DMS53 treated with DMSO at 0.1 percent for 48 hours (cell line): ENCODE results near the gene MOB2.

Experiments
- DNase-seq: peaks from one replicate; lab custom pipeline; 2025; ENCODE audit not compliant: unreplicated experiment; lab: John Stamatoyannopoulos, UW

The MOB2 gene

DNA sequence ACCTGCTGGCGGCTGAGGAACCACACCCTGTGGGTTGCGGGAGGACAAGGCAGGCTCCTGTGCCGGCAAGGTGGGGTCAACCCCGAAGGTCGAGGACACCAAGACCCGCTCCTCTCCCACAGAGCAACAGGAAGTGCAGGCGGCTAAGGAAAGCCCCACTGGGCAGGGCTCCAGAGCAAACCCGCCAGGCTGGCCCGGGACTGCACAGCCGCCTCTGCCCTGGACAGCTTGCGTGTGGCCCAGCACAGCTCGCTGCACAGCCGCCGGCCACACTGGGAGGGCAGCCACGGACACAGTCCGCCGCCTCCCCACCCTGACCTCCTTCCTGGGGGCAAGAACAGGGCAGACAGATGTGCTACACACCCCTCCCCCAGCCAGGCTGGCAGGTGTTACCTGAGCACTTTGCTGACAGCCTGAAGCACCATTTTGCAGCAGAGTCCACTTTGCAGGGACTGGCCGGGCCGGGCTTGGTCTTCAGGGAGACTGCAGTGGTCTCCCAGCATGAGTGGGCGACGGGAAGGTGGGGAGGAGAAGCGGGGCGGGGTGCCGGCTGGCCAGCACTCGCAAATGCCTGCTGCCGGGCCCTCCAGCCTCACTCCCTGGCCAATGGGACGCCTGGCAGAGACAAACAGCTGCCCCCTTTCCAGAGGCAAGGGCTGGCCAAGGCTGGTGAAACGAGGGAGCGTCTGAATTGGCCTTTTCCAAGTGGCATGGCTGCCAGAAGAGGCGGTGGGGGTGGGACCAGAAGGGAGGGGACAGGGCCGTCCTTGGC is at the start of gene MOB2:
Gene MOB2 (minus strand): TSS at position 726 of the 772 bp plus-strand sequence. CDS start 223 bp downstream, at position 503.
- peak; percentile 55 for DNase-seq

DNA sequence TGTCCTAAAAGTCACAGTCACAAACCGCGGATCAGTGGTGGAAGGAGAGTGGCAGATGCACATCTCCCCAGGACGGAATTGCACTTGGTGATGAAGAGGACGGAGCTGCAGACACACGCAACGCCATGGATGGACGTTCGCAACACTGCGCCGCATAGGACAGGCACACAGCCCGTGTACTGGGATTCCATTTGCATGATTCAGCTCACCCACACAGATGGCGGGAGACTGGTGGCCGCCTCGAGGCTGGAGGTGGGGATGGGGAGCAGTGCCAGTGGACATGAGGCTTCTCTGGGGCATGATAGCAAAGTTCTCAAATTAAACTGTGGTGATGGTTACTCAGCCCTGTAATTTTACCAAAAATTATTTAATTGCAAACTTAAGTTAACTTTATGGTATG is 48.1 kb upstream of the MOB2 start:
- no peak for DNase-seq

DNA sequence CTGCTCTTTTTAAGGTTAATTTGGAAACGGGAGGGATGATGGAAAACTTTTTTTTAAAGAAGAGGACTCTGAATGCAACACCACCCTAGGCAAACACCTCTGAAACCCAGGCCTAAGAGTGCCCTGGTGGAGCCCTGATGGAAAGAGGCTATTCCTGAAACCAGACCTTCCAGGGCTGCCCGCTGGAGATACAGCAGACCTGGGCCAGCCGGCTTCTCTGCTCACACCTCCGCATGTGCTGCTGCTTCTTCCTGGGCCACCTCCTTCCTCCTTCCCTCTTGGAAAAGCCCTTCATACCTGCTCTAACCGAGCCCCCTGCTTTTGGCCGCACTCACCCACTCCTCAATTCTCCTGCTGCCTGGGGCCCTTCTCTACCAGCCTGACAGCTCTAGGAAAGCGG is 47.6 kb upstream of the MOB2 start:
- DNase-seq = no peak

- DNase-seq = no peak
These were observed 46.8 kb upstream of the MOB2 start for GRCh38 chr11:1533342-1533725.

GRCh38 chr11:1532606-1533341 is 46.2 kb upstream of the MOB2 start:
- DNase-seq = no peak

- no peak for DNase-seq
These were observed 45.5 kb upstream of the MOB2 start for GRCh38 chr11:1532014-1532586.

DNA sequence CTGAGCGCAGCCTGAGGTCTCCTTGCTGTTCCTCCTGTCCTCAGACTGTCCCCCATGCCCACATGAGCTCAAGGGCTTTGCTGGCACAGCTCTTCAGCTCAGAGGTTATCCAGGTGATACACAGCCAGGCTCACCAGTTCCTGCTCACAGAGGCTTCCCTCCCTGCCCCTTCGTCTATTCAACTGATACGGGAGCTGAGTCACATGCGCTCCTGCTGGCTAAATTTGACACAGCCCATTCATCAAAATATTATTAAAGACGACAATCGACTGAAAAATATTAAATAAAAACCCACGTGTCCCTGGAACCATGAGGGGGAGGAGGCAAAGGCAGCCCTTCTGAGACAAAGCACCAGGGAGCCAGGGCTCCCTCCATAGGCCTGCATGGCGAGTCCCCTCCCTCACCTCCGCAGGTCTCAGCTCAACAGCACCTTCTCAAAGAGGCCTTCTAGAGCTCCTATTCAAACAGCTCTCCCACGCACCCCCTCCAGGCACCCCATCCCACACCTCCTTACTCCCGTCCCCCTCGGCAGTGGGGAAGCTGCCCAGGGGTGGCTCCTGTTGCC is 45.0 kb upstream of the MOB2 start:
- DNase-seq = no peak

DNA sequence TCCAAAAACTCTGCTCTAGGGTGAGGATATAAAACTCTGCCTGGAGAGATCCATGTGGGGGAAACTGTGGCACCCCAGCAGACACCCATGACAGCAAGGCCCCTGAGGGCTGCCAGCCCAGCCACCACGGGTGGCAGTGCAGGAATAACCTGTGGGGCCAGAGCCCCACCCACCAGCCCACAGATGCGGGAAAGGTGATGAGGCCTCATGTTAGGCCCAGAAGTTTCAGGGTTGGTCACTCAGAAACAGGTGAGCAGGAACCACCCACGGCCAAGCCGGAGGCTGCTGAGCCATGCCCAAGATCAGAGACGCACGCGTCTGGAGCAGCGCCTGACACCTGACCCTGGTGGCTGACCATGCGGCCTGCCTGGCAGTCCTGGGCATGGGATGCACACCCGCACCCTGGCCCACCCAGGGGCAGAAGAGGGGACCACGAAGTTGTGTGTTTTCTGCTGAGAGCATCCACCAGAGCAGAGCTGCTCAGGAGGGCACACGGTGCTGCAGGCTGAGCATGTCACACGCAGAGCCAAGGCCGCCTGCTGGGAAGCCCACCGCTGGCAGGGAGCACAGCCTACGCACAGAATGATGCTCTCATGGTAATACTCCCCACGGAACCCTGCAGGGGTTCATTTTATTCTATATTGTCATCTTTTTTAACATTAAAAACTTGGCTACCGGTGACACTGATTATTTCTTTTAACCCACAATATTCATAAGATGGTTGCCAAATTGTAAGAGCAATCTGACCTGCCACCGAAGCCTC is 44.3 kb upstream of the MOB2 start:
- no peak for DNase-seq

GRCh38 chr11:1529774-1530173 is 43.2 kb upstream of the MOB2 start:
- no peak for DNase-seq

GRCh38 chr11:1529286-1529685 is 42.7 kb upstream of the MOB2 start:
- DNase-seq = no peak

DNA sequence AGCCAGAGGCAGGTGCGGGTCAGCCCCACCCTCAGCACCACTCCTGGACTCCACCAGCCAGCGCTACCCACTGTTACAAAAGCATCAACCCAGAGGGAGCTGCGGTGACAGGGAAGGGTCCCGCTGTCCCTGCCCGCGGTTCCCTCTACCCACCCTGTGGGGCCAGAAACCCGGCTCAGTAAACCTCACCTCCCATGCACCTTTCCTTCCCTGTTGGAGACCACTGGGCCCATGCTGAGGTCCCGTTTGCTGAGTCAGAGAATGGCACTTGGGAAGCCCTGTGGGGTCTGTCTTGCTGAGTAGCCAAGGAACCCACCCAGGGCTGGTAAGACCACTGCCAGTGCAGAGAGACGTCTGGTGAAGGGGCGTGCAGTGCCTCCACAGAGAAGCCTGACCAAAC is 42.1 kb upstream of the MOB2 start:
- no peak for DNase-seq

GRCh38 chr11:1526785-1527184 is 40.2 kb upstream of the MOB2 start:
- no peak for DNase-seq

DNA sequence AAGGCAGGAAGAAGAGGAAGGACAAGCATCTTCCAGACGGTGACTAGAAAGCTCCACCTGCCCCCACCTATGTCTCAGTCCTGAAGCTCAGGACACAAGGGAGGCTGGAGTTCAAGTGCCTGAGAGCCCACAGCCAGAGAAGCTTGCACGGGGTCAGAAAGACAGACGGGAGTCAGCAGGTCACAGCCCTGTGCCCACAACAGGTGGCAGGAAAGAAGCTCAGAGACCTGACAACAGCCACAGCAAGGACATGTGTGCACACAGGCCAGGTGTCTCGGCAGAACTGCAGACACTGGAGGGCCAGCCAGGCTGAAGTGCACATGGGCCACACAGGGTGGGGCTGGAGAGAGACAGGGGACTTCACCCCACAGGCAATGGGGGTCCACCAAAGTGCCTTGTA is 37.2 kb upstream of the MOB2 start:
- no peak for DNase-seq

- DNase-seq = no peak
These were observed 36.5 kb upstream of the MOB2 start for GRCh38 chr11:1523077-1523476.

DNA sequence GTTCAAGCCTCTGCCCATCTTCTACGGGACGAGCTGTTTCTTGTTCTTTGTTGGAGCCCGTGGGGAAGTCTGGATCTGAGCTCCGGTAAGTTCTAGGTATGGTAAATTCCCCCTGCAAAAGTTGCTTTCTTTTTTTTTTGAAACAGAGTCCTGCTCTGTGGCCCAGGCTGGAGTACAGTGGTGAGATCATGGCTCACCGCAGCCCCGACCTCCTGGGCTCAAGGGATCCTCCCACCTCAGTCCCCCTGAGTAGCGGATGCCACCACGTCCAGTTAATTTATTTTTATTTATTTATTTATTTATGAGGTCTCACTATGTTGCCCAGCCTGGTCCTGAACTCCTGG is 35.5 kb upstream of the MOB2 start:
- no peak for DNase-seq

DNA sequence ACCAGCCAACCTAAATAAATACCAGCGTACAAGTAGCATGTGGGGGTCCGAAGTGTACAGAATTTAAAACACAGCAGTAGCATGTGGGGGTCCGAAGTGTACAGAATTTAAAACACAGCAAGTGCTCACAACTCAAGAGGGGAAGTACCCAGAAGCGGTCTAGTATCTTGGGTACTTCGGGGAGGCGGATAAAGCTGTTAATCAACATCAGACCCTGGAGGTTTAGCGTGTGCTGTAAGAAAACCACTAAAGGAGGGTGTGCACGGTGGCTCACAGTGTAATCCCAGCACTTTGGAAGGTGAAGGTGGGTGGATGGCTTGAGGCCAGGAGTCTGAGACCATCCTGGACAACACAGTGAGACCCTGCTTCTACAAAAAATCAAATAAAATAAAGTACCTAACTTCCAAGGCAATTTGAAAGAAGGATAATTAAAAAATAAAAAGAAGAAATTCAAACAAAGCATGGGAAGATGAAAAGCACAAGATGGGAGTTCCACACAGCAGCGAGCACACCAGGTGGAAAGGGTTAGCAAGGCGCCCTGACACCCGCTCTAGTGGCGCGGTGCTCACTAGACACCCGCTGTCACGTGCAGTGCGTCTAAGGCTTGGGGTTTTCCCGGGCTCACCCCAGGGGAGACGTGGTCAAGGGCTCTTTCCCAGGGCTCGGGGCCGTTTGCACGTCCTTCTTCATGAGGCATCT is 35.0 kb upstream of the MOB2 start:
- DNase-seq = no peak

- no peak for DNase-seq
These were observed 34.2 kb upstream of the MOB2 start for GRCh38 chr11:1520663-1521267.

DNA sequence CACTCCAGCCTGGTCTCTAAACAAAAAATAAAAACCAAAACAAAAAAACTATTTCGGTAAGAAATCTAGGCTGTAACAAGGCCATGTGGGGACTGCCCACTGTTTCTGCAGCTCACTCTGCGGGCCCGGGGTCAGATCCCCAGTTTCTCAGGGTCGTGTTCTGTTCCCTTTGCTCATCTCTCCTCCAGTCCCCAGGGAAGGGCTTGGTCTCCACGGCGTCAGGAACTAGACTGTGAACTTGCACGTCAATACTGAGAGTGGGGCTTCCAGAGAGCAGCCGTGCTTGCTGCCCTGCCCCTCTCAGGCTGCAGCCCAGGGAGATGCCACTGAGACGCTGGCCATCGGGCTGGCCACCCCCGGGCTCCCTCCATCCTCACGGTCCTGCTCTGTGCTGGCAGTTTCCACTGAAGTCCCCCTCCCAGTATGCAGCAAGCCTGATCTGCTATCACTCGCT is 33.7 kb upstream of the MOB2 start:
- no peak for DNase-seq

DNA sequence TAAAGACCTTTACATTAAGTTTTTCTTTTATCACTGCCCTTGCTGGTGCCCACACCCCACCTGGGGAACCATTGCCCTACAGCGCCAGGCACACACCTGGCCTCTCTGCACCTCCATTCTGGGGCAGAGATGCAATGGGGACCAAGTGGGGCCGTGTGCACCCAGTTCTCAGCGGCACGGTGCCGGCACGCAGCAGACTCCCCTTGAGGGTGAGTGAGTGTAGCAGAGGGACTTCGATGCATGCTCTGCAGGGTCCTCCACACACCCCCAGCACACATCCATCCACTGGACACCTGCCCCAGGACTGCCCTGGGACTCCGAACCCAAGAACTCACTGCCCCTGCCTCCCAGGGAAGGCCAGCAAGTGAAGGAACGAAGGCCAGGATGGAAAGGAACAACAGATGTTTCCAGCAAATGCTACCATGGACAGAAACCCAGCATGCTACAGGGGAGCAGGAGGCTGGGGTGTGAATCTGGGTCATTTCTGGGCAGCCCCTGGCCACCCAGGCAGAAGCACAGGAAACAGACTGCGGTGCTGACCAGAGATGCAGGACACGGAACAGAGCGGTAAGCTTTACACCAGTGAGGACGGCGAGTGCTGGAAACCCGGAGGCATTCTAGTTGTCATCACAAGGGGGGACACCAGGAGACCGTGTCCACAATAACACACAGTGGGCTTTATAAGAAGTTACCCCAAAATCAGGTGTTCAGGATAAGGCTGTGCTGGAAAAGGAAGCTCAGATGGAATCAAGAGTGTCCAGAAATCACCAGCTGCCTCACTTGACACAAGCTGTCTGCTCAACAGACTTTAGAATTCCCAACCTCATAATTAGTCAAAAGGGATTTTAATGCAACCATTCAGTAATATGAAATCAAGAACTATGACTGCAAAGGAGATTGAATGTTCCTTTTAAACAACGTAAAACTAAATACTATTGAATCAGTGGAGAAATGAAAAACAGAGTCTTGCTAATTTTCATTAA is 32.7 kb upstream of the MOB2 start:
- no peak for DNase-seq
